Measurements from ENCODE around the gene ATRNL1.
"Not testable (repeated sequence)": the region's sequence is repeated elsewhere in the genome, so short reads cannot be mapped to it uniquely, and the experiment has no call there.

Gene ATRNL1

DNA sequence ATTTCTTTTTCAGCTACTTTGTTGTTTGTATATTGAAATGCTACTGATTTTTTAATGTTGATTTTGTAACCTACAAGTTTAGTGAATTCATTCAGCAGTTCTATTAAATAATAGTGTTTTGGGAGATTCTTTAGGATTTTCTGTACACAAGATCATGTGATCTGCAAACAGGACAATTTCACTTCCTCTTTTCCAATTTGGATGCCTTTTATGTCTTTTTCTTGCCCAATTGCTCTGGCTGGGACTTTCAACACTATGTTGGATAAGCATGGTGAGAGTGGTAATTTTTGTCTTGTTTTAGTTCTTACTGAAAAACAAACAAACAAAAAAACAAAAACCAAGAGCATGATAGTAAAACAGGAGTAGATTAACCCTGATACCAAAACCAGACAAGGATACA, 316.2 kb downstream of the ATRNL1 start:
- DNase-seq (ENCODE audit: low read depth in 3 of 3): no peak

DNA sequence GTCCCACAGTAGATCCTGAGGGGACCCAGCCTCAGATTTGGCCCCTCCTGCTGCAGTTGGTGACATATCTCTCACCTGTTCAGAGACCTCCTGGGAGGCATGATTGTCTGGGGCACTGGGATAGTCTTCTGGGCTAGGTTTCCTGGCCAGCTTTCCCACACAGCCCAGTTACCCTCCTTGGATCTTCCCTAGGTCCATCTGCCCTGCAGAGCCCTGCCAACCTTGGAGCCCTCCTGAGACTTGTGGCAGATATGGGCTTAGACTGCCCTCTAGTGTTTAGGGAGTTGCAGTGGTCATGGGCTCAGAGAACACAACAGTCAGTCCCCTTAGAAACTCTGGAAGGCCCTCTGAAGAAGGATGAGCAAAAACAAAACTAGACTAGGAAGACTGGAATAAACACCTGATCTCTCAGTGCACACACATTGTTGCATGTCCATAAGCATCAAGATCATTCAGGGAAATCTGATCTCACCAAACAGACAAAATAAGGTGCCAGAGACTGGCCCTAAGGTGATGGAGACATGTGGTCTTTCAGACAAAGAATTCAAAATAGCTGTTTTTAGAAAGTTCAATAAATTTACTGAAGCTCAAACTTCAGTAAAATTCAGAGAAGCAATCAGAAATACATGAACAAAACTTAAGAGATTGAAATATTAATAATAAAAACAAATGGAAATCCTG, 324.6 kb downstream of the ATRNL1 start:
- DNase-seq (ENCODE audit: low read depth in 3 of 3): no peak

DNA sequence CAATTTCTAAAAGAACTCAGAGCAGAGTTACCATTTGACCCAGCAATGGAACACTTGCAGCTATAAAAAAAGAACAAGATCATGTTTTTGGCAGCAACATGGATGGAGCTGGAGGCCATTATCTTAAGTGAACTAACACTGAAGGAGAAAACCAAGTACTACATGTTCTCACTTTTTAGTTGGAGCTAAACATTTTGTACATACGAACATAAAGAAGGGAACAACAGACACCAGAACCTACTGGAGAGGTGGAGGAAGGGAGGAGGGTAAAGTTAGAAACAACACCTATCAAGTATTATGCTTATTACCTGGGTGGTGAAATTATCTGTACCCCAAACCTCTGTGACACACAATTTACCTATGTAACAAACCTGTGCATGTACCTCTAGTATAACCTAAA, 329.5 kb downstream of the ATRNL1 start:
- no peak for DNase-seq (ENCODE audit: low read depth in 3 of 3)

DNA sequence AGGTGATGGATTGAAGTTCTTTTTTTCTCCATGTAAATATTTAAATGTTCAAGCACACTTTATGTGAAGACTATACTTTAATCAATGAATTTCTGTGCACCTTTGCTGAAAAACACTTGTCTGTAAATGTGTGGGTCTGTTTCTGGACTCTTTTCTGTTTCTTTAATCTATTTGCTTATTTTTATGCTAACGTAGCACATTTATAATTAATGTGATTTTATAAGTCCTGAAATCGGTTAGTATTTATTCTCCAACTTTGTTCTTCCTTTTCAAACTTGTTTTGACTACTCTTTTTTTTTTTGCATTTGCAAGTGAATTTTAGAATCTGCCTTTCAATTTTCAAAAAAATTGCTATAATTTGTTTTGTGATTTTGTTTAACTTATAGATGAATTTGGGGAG, 334.4 kb downstream of the ATRNL1 start:
- DNase-seq (ENCODE audit: low read depth in 3 of 3): no peak

DNA sequence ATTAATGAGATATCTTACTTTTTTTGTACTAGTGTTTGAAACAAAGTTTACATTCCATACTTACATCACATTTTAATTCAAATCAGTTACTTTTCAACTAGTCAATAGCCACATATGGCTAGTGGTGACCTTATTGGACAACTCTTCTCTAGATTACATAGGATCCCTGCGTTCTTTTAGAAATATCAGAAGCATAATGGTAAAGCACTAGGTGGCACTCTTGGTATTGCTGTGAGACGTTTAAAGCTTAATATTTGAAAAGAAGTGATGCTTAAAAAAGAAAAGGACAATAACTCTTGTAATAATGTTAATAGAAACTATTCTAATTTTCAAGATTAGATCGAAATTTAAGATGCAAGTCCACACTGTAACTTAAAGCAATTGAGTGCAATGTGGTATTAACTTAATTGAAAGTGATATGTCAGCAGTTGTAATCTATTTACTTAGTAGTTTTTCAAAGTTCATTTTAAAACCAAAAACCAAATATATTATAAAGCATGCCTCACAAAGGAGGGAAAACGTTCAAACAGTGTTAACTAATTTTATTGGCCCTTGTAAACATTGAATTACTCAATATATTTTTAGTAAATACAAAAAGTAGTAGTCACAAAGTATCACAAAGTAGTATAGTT, 339.1 kb downstream of the ATRNL1 start:
- DNase-seq (ENCODE audit: low read depth in 3 of 3): no peak

DNA sequence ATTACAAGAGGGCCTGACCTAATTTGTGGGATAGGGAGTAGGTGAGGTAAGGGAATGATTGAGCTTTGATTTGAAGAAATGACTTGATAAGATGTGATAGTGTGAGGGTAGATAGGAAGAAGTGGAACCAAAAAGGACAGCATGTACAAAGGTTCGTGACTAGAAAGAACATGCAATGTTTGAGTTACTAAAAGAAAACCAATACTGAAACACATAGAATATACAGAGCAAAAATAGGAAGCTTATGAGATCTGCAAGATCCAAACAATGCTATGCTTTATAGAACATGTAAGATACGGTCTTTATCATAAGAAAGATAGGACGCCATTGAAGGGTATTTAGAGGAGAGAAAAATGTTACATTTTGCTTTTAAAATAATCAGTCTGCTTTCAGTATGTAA, 343.8 kb downstream of the ATRNL1 start:
- no peak for DNase-seq (ENCODE audit: low read depth in 3 of 3)

DNA sequence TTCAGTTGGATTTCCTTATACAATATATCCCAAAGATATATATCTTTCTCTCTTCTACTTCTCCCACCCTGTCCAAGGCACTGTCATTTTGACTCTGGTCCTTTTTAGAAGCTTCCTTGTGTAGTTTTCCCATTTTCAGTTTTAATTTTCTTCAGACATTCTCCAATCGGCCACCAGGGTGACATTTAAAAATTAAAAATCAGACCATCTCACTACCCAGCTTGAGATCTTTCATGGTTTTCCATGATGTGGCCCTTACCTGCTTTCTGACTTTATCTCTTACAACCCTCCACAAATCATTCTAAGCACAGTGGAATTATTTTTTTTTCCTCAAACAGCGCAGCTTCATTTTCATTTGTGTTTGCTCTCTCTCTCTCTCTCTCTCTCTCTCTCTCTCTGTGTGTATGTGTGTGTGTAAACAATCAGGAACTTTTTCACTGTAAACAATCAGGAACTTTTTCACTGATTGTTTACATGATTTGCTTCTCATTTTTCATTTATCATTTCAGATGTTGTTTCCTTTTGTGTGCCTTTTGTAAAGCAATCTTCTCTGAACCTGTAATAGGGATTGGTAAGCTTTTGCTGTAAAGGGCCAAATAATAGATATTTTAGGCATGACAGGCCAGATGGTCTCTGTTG, 348.9 kb downstream of the ATRNL1 start:
- no peak for DNase-seq (ENCODE audit: low read depth in 3 of 3)

DNA sequence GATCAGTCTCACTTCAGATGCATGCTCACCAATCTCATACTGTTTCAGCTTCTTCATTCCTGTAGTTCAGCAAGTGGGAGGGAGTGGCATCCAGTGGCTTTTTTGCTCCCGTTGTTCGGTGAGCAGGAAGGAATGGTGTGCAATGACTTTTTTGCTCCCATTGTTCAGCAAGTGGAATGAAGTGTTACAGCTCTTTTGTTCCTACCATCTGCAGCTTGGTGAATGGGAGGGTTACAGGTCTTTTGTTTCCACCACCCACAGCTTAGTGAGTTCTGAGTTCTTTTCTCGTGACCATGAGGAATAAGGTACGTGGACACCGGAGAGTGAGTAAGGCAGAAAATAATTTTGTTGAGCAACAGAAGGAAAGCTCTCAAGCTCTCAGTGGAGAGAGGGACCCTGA, 363.6 kb downstream of the ATRNL1 start:
- no peak for DNase-seq (ENCODE audit: low read depth in 3 of 3)

DNA sequence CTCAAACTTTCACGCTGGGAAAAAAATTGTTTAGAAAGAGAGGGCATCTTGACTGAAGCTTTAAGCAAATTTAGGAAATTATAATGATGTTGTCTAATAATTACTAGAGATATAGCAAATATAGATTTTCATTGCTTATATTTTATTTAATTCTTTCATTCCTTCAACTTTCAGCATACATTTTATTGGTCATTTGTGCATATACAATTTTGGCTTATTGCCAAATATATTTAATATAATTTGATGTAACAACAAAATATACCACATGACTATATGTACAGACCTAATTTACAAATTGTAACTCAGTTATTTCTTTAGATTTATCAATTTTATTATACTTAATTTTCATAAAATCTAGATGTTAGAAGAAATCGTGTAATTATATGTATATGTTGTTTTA, 390.1 kb downstream of the ATRNL1 start:
- DNase-seq (ENCODE audit: low read depth in 3 of 3): no peak

DNA sequence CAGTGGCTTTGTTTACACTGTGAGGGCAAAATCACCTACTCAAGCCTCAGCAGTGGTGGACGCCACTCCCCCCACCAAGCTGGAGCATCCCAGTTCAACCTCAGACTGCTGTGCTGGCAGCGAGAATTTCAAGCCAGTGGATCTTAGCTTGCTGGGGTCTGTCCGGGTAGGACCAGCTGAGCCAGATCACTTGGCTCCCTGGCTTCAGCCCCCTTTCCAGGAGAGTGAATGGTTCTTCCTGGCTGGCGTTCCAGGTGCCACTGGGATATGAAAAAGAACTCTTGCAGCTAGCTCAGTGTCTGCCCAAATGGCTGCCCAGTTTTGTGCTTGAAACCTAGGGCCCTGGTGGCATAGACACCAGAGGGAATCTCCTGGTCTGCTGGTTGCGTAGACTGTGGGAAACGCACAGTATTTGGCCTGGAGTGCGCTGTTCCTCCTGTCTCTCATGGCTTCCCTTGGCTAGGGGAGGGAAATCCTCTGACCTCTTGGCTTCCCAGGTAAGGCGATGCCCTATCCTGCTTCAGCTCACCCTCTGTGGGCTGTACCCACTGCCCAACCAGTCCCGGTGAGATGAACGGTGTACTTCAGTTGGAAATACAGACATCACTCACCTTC, 398.5 kb downstream of the ATRNL1 start:
- no peak for DNase-seq (ENCODE audit: low read depth in 3 of 3)

DNA sequence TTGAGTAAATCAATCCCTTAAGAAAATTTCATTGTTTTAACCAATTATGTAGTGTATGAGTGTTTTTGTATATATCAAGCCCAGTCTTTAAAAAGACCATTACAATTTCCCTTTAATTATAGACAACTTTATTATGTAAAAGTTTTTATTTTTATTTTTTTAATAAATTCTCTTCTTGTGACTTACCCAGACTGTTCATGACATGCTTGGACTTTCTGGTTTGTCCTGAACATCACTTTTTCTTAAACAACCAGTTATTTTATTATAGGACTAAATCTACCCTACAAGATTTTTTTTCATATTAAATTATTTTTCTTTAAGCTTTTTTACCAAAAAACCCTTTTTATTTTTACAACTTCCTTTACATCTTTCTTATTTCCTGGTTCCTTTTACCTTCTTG, 410.4 kb downstream of the ATRNL1 start:
- DNase-seq (ENCODE audit: low read depth in 3 of 3): no peak

DNA sequence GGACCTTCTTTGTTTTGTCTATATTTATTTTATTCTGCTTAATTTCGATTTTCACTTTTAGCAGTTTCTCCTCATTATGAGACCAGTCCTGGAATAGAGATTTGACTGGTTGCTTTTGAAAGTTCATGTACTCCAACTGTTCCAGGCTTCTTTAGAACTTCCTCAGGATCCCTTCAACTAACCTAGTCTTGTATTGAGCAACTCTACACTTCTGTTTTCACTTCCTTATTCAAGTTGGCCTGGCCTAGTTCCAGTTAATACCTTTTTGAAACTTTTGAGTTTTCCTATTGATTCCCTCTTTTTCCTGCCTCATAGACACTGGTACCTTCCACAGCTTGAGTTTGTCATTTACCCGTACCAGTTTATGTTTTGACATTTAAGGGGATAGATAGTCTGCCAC, 421.7 kb downstream of the ATRNL1 start:
- no peak for DNase-seq (ENCODE audit: low read depth in 3 of 3)

DNA sequence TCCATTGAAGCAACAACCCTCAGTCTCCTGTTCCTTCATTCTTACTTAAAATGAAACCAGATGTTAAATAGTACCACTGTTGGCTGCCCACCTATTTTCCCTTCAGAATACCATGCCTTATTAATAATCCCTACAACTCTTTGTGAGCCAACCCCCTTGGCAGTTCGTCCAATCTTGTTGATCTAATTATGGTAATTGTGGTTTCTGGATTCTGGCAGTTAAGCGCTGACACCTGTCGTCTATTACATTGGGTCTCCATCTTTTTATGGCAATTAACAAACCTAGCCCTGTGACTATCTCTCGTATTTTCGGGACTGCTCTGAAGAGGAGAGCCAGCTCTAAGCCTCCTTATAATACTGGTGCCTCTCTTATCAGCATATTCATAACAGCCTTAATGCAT, 432.0 kb downstream of the ATRNL1 start:
- DNase-seq (ENCODE audit: low read depth in 3 of 3): no peak

DNA sequence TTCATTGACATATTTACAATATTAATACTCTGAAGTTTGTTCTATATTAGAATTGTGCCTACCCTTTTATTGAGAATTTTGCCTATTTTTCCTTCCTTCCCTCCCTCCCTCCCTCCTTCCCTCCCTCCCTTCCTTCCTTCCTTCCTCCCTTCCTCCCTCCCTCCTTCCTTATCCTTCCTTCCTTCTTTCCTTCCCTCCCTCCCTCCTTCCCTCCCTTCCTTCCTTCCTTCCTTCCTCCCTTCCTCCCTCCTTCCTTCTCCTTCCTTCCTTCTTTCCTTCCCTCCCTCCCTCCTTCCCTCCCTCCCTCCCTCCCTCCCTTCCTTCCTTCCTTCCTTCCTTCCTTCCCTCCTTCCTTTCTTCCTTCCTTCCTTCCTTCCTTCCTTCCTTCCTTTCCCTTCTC, 434.5 kb downstream of the ATRNL1 start:
- not testable (repeated sequence) for DNase-seq (ENCODE audit: low read depth in 3 of 3)

DNA sequence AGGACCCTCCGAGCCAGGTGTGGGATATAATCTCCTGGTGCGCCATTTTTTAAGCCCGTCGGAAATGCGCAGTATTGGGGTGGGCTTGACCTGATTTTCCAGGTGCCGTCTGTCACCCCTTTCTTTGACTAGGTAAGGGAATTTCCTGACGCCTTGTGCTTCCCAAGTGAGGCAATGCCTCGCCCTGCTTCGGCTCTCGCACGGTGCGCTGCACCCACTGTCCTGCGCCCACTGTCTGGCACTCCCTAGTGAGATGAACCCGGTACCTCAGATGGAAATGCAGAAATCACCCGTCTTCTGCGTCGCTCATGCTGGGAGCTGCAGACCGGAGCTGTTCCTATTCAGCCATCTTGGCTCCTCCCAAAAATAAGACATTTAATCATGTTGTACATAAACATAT, 443.2 kb downstream of the ATRNL1 start:
- not testable (repeated sequence) for DNase-seq (ENCODE audit: low read depth in 3 of 3)

DNA sequence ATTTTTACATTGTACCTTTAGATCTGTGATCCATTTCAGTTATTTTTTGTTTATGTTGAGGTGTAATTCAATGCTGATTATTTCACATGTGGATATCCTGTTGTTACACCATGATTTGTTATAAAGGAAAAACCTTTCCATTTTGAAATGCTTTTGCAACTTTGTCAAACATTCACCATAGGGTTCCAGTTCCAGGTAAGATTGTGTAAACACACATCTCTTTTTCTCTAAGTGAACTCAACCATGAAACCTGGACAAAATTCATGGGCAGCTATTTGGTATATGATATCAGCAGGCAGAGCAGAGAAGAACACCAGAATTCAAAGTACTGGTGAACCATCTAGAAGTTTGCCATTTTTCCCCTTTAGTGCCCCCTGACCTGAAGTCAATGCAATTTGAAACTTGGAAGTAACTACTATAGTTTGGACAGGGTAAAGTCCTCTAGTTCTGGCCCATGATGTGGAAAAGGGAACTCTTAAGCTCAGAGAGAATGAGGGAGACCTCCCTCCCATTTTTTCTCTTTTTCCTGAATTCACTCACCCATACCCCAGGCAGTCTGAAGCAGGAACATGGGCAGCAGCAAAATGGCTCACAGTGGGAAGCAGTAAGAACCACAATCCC, 446.1 kb downstream of the ATRNL1 start:
- no peak for DNase-seq (ENCODE audit: low read depth in 3 of 3)

DNA sequence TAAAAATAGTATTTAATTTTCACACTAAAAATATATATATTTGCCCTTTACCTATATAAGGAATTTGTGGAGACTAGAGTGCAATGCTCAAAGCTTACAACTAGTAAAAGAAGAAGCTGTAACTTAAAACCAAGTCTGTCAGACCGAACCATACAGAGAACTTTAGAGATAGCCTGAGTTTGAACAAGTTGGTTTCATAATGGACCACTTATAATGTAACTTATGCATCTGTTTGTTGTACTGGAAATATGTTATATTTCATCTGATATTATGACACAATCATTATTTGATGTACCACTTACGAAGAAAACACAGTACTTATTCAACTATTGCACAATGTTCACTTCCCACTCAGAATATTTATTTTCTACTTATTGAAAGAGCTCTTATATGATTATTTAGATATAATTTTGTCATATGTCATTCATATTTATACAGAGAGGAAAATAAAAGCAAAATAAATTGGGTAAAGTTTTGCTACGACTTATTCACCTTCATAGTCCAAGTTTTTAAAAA, 462.8 kb downstream of the ATRNL1 start:
- DNase-seq (ENCODE audit: low read depth in 3 of 3): no peak

DNA sequence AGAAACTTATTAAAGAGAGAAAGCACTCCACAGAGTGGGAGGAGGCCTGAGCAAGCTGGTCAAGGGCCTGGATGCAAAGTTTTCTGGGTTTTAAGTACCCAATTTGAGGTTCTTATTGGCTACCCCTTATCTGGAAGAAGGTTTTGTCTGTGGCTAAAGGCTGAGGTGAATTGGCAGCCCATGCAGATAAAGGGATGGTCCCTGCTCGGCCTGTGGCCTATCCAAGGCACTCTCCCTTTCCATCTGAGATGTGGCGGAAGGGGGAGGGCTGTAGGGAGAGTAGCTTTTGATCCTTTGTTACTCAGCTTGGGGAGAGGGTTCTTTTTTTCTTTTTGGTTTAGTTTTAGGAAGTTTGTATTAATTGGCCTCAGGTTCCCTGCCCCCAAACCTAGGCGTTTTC, 465.1 kb downstream of the ATRNL1 start:
- no peak for DNase-seq (ENCODE audit: low read depth in 3 of 3)

DNA sequence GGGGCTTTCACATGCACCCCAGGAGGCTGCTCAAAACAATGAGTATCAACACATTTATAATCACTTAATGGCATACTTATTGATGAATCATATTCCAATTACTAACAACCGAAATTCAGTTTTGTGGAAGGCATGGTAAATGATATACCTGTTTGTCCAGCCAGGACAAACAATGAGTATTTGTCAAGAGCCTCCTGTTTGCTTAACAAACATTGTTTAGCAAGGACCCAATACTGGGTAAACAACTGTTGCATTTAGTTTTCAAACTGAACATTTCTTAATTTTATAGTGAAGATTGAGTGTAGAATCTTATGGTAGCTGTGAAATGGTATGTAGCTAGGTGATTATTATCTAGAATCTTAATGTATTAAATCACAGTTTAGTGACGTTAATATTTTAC, 473.7 kb downstream of the ATRNL1 start:
- no peak for DNase-seq (ENCODE audit: low read depth in 3 of 3)

DNA sequence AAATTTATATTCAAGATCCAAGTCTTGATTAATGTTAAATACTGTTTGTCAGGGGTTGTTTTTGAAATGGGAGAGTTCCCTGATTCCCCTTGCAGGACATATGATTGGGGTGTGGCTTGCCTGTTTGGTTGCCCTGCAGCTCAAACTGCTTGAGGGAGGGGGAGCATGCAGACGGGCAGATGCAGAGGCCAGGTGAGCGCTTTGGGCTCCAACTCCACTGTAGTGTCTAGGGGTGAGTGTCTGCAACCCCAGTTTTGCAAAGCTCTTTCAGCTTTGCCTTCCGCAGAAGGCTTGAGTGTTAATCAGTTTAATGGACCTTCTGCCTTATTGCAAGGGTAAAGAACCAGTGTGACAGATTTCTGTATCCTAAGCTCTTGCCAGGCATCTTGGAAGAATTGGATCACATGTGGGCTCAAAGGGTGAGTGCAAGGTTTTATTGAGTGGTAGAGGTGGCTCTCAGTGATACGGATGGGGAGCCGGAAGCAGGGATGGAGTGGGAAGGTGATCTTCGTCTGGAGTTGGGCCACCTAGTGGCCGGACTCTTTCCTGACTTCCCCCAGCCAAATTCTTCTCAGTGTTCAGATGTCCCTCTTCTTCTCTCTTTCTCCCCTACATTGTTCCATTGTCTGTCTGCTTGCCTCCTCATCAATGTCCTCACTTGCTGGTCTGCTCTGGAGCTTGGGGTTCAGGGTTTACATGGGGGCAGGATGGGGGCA, 479.7 kb downstream of the ATRNL1 start:
- no peak for DNase-seq (ENCODE audit: low read depth in 3 of 3)

DNA sequence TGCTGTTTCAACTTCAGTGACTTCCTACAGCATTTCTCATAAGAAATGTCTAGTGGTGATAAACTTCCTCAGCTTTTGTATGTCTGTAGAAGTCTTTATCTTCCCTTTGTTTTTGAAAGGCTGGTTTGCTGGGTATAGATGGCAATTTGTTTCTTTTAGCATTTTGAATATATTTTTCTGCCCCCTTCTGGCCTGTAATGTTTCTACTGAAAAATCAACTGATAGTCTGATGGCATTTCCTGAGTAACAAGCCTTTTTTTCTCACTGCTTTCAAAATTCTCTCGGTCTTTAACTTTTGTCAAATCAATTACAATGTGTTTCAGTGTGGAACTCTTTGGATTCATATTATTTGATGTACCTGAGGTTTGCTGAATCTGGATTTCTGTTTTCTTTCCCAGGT, 487.1 kb downstream of the ATRNL1 start:
- DNase-seq (ENCODE audit: low read depth in 3 of 3): no peak

DNA sequence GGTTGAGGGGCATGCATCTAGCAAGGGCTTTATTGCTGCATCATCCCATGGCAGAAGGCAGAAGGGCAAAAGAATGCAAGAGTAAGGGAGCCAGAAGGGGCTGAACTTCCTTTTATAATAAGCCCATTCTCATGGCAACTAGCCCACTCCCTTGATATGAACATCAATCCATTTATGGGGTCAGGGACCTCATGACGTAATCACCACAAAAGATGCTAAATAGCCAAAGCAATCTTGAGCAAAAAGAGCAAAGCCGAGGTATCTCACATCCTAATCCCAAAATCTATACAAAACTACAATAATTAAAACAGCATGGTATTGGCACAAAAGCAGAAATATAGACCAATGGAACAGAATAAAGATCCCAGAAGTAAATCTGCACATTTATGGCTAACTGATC, 499.9 kb downstream of the ATRNL1 start:
- DNase-seq (ENCODE audit: low read depth in 3 of 3): no peak

Data from stimulated activated CD4-positive, alpha-beta T cell treated with anti-CD3 and anti-CD28 coated beads, TNF-alpha, amount 100 ng/mL, for 4 hours (primary cell).